NB4 (cell line): ENCODE measurements around the gene SLC12A7.

Experiments used
- DNase-seq: peaks from one replicate; pipeline ENCODE4 v3.0.0; 2010; ENCODE audit warnings: low read depth
- H3K4me3 ChIP-seq: one replicate; pipeline ENCODE4 v1.5.1; 2011; ENCODE audit warnings: mild to moderate bottlenecking, low read depth, low read length, moderate library complexity
- CTCF ChIP-seq: IDR thresholded peaks from one replicate; pipeline ENCODE4 v1.5.1; 2012; ENCODE audit warnings: low read depth, low read length
- MAX ChIP-seq: IDR thresholded peaks from 2 replicates; pipeline ENCODE4 v1.6.1; 2011; ENCODE audit warnings: low read depth, low read length
- MYC ChIP-seq: IDR thresholded peaks from 2 replicates; pipeline ENCODE4 v1.6.1; 2011; ENCODE audit warnings: low read depth, low read length
- POLR2A ChIP-seq: IDR thresholded peaks from 2 replicates; pipeline ENCODE4 v1.6.1; 2011; ENCODE audit warnings: mild to moderate bottlenecking; ENCODE audit not compliant: insufficient read length; ENCODE audit errors: extremely low read depth

Gene SLC12A7

DNA sequence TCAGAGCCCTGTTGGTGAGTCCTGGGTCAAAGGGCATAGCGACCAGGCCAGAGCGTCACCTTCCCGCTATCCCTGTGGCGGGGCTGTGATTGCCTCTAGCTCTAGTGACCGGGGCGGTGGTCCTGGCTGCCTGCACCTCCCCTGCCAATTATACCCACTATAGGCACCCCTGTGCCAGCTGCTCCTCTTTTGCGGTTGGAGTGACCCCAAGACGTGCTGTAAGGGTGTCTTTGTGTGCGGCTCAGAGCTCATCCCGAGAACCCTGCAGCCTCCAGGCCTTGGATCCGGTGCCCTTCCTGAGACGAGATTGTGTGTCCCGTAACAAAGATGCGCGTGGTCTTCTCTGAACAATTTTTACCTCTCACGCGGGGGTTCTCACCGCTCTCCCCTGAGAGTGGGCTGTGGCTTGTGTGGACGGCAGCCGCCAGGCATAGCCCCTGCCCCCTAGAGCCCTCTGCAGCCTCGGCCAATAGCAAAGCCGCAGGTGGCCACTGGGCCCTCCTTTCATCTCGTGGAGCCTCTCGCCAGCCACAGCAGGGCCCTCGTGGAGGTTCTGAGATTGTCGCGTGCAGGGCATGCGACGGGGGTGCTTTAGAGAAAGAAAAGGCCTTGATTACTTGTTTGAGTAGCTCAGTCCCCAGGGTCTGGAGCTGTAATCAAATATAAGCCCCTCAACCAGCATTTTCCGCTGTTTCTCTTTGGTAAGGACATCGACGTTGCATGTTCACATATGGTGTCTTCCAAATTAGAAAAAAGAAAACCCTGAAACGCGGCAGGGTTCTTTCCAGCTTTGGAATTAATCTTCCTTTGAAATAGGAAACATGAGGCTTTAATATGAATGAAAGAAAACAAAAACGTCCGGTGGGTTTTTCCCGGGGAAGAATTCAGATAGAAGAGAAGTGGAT lies 92.6 kb downstream of the SLC12A7 start:
- TF ChIP-seq MYC (no peak), CTCF (no peak), POLR2A (no peak), MAX (no peak)
- no peak for DNase-seq
- H3K4me3 ChIP-seq: no peak overlapping the region

- no peak for DNase-seq
- TF ChIP-seq POLR2A (no peak), MAX (no peak), CTCF (no peak)
- H3K4me3 ChIP-seq: no peak overlapping the region
Observed at GRCh38 chr5:1018596-1018995, 93.3 kb downstream of the SLC12A7 start.

GRCh38 chr5:1017691-1018455 lies 94.0 kb downstream of the SLC12A7 start:
- no peak for DNase-seq
- no peak overlapping the region for H3K4me3 ChIP-seq
- TF ChIP-seq POLR2A (no peak), MYC (no peak), MAX (no peak), CTCF (no peak)

DNA sequence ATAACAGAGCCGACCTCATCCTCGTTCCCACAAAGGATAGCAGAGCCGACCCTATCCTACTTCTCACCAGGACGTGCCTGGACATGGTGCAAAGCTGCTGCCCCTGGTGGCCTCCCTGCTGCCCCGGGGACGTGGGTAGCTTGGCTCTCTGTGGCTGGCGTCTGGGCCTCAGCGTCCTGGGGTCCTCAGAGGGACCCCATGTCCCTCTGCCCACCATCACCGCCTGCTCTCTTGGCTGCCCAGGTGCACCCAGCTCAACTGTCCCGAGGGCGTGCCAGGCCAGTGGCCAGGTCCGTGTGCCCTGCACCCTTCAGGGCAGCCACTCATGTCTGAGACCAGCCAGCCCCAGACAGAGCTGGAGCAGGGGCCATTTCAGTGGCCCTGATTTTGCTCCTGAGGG lies 94.8 kb downstream of the SLC12A7 start:
- TF ChIP-seq CTCF (no peak), POLR2A (no peak), MYC (no peak), MAX (no peak)
- no peak for DNase-seq

GRCh38 chr5:1016476-1016875 lies 95.4 kb downstream of the SLC12A7 start:
- DNase-seq: no peak
- H3K4me3 ChIP-seq: no peak overlapping the region
- no peak for TF ChIP-seq POLR2A
- TF ChIP-seq MAX: no peak
- TF ChIP-seq CTCF: no peak

More for the DNA sequence above, 94.8 kb downstream of the SLC12A7 start:
- no peak overlapping the region for H3K4me3 ChIP-seq
